Transverse colon (tissue), 4 donors: ENCODE measurements around the gene INO80E. TPM values are rescaled to one million over a fixed set of nuclear protein-coding genes. Genes with fewer than 3 reads are reported as not detected.
A peak's percentile ranks its signal among the peaks of the same experiment; 100 is the strongest.

Source experiments
- DNase-seq: peaks from one replicate; pipeline ENCODE4 v3.0.0-alpha.2; 2019
- H3K27ac ChIP-seq, 4 donors: fragments of 200-600 bp; sonication (generic); 2 replicates each; pipeline ENCODE4 v1.5.1; 2016 to 2018; ENCODE audit warnings: inconsistent platforms in 4 of 4
- H3K27me3 ChIP-seq: fragments of 200-600 bp; sonication (generic); 2 replicates; pipeline ENCODE4 v1.5.1; 2017; ENCODE audit warnings: inconsistent platforms
- H3K36me3 ChIP-seq, 4 donors: fragments of 200-600 bp; sonication (generic); 2 replicates each; pipeline ENCODE4 v1.5.1; 2017 to 2019; ENCODE audit warnings: inconsistent platforms in 4 of 4
- H3K4me1 ChIP-seq, 4 donors: fragments of 200-600 bp; sonication (generic); 2 replicates each; pipeline ENCODE4 v1.5.1; 2017 to 2020; ENCODE audit warnings: inconsistent platforms in 4 of 4
- H3K4me3 ChIP-seq, 4 donors: fragments of 200-600 bp; sonication (generic); 1 replicate in 1 of 4; 2 replicates in 3 of 4; pipeline versions ENCODE4 v1.5.1 to v1.6.1; 2017 to 2019; ENCODE audit warnings: inconsistent platforms in 4 of 4
- H3K9me3 ChIP-seq, 2 donors: fragments of 200-600 bp; sonication (generic); 2 replicates each; pipeline ENCODE4 v1.5.1; 2017 to 2019; ENCODE audit warnings: inconsistent platforms in 2 of 2
- EP300 ChIP-seq: sonication (generic); formaldehyde crosslinking; IDR thresholded peaks from one replicate; pipeline ENCODE4 v1.6.1; 2017; ENCODE audit warnings: antibody characterized with exemption, low read depth
- POLR2A ChIP-seq: fragments of 450-650 bp; IDR thresholded peaks from one replicate; pipeline ENCODE4 v1.6.1; 2016; ENCODE audit warnings: antibody characterized with exemption, mild to moderate bottlenecking, moderate library complexity
- POLR2AphosphoS5 ChIP-seq, 3 donors: sonication (generic); formaldehyde crosslinking; IDR thresholded peaks; one replicate each; pipeline ENCODE4 v1.6.1; 2016; ENCODE audit warnings: antibody characterized with exemption in 3 of 3
- WGBS, 2 donors: methylation state at CpG; one replicate each; pipeline ENCODE4 v1.1.5; 2018; ENCODE audit warnings: low coverage in 1 of 2; 5-methylcytosine and 5-hydroxymethylcytosine counted together
- in situ Hi-C, 4 donors: fragments of 200-750 bp; cut with MboI; loops; one replicate each; pipeline versions ENCODE4 v1.15.0 to v1.15.1; 2017; ENCODE audit warnings: low sequenced_read_pairs in 3 of 4, low pct_ligation_motif_present in 1 of 4, low pct_unique_long_range_greater_than_20kb in 1 of 4
- intact Hi-C: fragments of 100-400 bp; cut with DNase I; formaldehyde crosslinking; loops from one replicate; pipeline ENCODE4 v1.15.1; 2023; ENCODE audit warnings: low total_unique reads
- total RNA-seq, 4 donors: library from RNA; depleted of rRNA; stranded (reverse); fragments of >200 nt; gene quantifications; one replicate each; pipeline ENCODE4 v1.1.0, GENCODE V29; 2016
- TF ChIP-seq, protein P1 (sequence below), 5 experiments: fragments of 200-600 bp in 3 of 5; fragments of 450-650 bp in 2 of 5; sonication (generic) in 3 of 5; IDR thresholded peaks; 1 replicate in 2 of 5; 2 replicates in 3 of 5; pipeline ENCODE4 v1.5.1; 2016 to 2017; ENCODE audit warnings: antibody characterized with exemption in 5 of 5, inconsistent platforms in 3 of 5, mild to moderate bottlenecking in 2 of 5, moderate library complexity in 1 of 5

The INO80E gene
- total RNA-seq, 4 donors from 2014 or later = 65.6 to 94.3 (median 73.0) TPM

GRCh38 chr16:29974291-29975133 lies 21.5 kb upstream of the INO80E start:
- intact Hi-C loops (no loop called here), in situ Hi-C loops (no loop called here)
- H3K4me1 ChIP-seq = peaks cover 21 to 32% (median 25%) of the 10 kb centered on the region in 4 donors
- peak; percentile 35 for DNase-seq
- H3K9me3 ChIP-seq = no peaks in the 10 kb centered on the region
- peaks cover 0 to 15% (median 3%) of the 10 kb centered on the region in 4 donors for H3K36me3 ChIP-seq
- peak overlapping the region; percentile 92 to 95 (median 94) for H3K27ac ChIP-seq
- H3K4me3 ChIP-seq = peak overlapping the region; percentile 66 to 99 (median 86)
- H3K27me3 ChIP-seq = no peaks in the 10 kb centered on the region
- 2 to 20% methylated on average over 1 to 31 of the region's 31 CpGs for WGBS, 2 donors
- TF ChIP-seq EP300 (no peak), POLR2AphosphoS5 (IDR thresholded peaks at IDR 0.05) (peak in 1 of 3 donors; percentile 16)

GRCh38 chr16:29975134-29975538 lies 20.9 kb upstream of the INO80E start:
- Histone ChIP-seq H3K4me3 (peak overlapping the region; percentile 66 to 99 (median 86)), H3K27ac (peak overlapping the region; percentile 23 to 95 (median 94)), H3K9me3 (no peaks in the 10 kb centered on the region), H3K4me1 (peaks cover 21 to 32% (median 25%) of the 10 kb centered on the region in 4 donors), H3K27me3 (no peaks in the 10 kb centered on the region), H3K36me3 (peaks cover 0 to 19% (median 3%) of the 10 kb centered on the region in 4 donors)
- 63% methylated on average over 5 of the region's 5 CpGs; no CpG with 5 or more reads in 1 of the 2 donors for WGBS, 2 donors
- intact Hi-C loops (no loop called here), in situ Hi-C loops (no loop called here)
- DNase-seq = no peak
- no peak for TF ChIP-seq POLR2AphosphoS5 (IDR thresholded peaks at IDR 0.05)
- TF ChIP-seq, protein P1, sequence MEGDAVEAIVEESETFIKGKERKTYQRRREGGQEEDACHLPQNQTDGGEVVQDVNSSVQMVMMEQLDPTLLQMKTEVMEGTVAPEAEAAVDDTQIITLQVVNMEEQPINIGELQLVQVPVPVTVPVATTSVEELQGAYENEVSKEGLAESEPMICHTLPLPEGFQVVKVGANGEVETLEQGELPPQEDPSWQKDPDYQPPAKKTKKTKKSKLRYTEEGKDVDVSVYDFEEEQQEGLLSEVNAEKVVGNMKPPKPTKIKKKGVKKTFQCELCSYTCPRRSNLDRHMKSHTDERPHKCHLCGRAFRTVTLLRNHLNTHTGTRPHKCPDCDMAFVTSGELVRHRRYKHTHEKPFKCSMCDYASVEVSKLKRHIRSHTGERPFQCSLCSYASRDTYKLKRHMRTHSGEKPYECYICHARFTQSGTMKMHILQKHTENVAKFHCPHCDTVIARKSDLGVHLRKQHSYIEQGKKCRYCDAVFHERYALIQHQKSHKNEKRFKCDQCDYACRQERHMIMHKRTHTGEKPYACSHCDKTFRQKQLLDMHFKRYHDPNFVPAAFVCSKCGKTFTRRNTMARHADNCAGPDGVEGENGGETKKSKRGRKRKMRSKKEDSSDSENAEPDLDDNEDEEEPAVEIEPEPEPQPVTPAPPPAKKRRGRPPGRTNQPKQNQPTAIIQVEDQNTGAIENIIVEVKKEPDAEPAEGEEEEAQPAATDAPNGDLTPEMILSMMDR (IDR thresholded peaks at IDR 0.05) = no peak
- no peak for TF ChIP-seq EP300
- TF ChIP-seq POLR2A = no peak

GRCh38 chr16:29975811-29976511 lies 20.1 kb upstream of the INO80E start:
- peak overlapping the region in 2 of 4 donors; percentile 81 to 99 for H3K4me3 ChIP-seq
- no peak for DNase-seq
- TF ChIP-seq POLR2A (no peak), EP300 (no peak), POLR2AphosphoS5 (IDR thresholded peaks at IDR 0.05) (no peak)
- TF ChIP-seq, protein P1 (IDR thresholded peaks at IDR 0.05) = no peak
- H3K27me3 ChIP-seq = no peaks in the 10 kb centered on the region
- intact Hi-C loops = no loop called here
- peak overlapping the region; percentile 23 to 95 (median 94) for H3K27ac ChIP-seq
- no peaks in the 10 kb centered on the region for H3K9me3 ChIP-seq
- 20 to 25% methylated on average over 3 to 6 of the region's 6 CpGs for WGBS, 2 donors
- in situ Hi-C loops = no loop called here
- H3K4me1 ChIP-seq = peaks cover 21 to 32% (median 25%) of the 10 kb centered on the region in 4 donors
- peaks cover 0 to 25% (median 7%) of the 10 kb centered on the region in 4 donors for H3K36me3 ChIP-seq

GRCh38 chr16:29977063-29977825 lies 18.8 kb upstream of the INO80E start:
- H3K9me3 ChIP-seq = no peaks in the 10 kb centered on the region
- intact Hi-C loops = no loop called here
- H3K27ac ChIP-seq = peak overlapping the region in 1 of 4 donors; percentile 27
- TF ChIP-seq, protein P1 (IDR thresholded peaks at IDR 0.05) = no peak
- TF ChIP-seq POLR2AphosphoS5 (IDR thresholded peaks at IDR 0.05) (no peak), EP300 (no peak), POLR2A (no peak)
- WGBS, 2 donors = 86 to 90% methylated on average over 2 to 8 of the region's 9 CpGs
- in situ Hi-C loops = no loop called here
- peaks cover 21 to 32% (median 25%) of the 10 kb centered on the region in 4 donors for H3K4me1 ChIP-seq
- H3K36me3 ChIP-seq = peaks cover 0 to 34% (median 13%) of the 10 kb centered on the region in 4 donors
- no peak for DNase-seq
- no peak overlapping the region for H3K4me3 ChIP-seq
- H3K27me3 ChIP-seq = no peaks in the 10 kb centered on the region
